MM.1S (cell line): ENCODE results near the gene ADAMTS18.

Experiments used
- CTCF ChIP-seq: fragments of 300-600 bp; sonication (generic); IDR thresholded peaks from 2 replicates; pipeline ENCODE4 v1.5.1; 2016; ENCODE audit warnings: antibody characterized with exemption, low read length, mixed read lengths
- EZH2 ChIP-seq: fragments of 300-600 bp; sonication (generic); optimal IDR thresholded peaks from 2 replicates; pipeline ENCODE3; 2017; ENCODE audit warnings: low read depth, mild to moderate bottlenecking, antibody characterized with exemption, low read length, mixed read lengths
- EZH2phosphoT487 ChIP-seq: fragments of 300-600 bp; sonication (generic); IDR thresholded peaks from 2 replicates; pipeline ENCODE4 v1.6.1; 2018; ENCODE audit warnings: antibody characterized with exemption, low read length

GRCh38 chr16:77452243-77452642, 17.4 kb upstream of the ADAMTS18 start:
- TF ChIP-seq CTCF, result no peak
- no peak for TF ChIP-seq EZH2phosphoT487
- no peak for TF ChIP-seq EZH2
